ENCODE data around the gene CLCF1. TPM values are rescaled to one million over a fixed set of nuclear protein-coding genes. Genes with fewer than 3 reads are reported as not detected.

The CLCF1 gene
- total and polyA plus RNA-seq, 2 of the 13 experiments (the other 11 are each of a cell fraction or from before 2014, with no cell fraction given) = 0.49 to 0.78 TPM

DNA sequence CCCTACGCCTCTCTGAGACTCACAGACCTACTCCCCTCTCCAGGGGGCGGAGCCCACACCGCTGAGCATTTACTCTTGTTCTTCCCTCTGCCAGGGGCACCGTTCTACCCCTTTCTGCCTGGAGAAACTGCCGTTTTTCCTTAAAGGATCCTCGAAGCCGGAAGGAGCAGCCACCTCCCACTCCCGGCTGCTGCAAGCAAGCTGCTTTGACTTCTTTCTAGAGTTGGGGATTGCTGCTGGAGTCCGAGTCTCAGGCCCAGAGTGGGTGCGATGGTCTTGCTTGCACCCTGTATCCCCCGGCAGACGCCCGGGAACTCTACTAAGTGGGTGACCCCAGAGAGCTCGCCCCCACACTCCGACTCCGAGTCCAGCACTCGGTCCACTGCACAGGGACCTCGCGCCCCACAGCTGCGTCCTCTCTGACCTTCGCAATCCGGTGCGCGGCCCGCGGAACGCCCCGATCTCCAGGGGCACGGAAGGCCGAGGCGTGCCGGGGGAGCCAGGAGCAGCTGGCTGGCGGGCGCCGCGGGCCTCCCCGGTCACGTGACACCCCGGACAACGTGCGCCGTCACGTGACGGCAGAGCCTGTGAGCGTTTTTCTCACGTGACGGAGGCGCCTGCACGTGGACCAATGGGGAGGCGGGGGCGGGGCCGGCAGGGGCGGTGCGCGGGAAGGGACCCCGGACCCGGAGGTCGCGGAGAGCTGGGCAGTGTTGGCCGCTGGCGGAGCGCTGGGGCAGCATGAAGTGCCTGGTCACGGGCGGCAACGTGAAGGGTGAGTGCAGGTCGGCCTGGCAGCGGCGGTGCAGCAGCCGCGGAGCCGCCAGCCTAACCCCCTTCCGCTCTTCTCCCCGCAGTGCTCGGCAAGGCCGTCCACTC, 18.1 kb upstream of the CLCF1 start, which contains the start of gene RAD9A (continued):
- TF ChIP-seq ZNF335 (CRISPR knock-in tag; IDR thresholded peaks at IDR 0.05) (0 out of 2 replicates have a peak, but pooled peaks have one; percentile 19), SETDB1 (CRISPR knock-in tag; IDR thresholded peaks at IDR 0.05; ENCODE audit: borderline replicate concordance) (0 out of 2 replicates have a peak, but pooled peaks have one; percentile 53), ZNF878 (CRISPR knock-in tag; IDR thresholded peaks at IDR 0.05) (peak; percentile 92), HMG20A (CRISPR knock-in tag; IDR thresholded peaks at IDR 0.05; ENCODE audit: borderline replicate concordance) (no peak), NR2F2 (IDR thresholded peaks at IDR 0.05; ENCODE audit: borderline replicate concordance, low read depth) (no peak; the same call in 1 of the 2 replicates), MEF2D (CRISPR knock-in tag; IDR thresholded peaks at IDR 0.05) (no peak), ZNF263 (CRISPR knock-in tag; IDR thresholded peaks at IDR 0.05) (no peak), SKI (IDR thresholded peaks at IDR 0.05; ENCODE audit: partially characterized antibody) (peak; percentile 42), JDP2 (CRISPR knock-in tag; IDR thresholded peaks at IDR 0.05; ENCODE audit: borderline replicate concordance) (no peak), NONO (IDR thresholded peaks at IDR 0.05) (no peak), NONO (CRISPR knock-in tag; conservative IDR thresholded peaks at IDR 0.05) (peak; percentile 96), TEAD2 (CRISPR knock-in tag; IDR thresholded peaks at IDR 0.05) (0 out of 2 replicates have a peak, but pooled peaks have one; percentile 34)
- TF ChIP-seq, protein P1, sequence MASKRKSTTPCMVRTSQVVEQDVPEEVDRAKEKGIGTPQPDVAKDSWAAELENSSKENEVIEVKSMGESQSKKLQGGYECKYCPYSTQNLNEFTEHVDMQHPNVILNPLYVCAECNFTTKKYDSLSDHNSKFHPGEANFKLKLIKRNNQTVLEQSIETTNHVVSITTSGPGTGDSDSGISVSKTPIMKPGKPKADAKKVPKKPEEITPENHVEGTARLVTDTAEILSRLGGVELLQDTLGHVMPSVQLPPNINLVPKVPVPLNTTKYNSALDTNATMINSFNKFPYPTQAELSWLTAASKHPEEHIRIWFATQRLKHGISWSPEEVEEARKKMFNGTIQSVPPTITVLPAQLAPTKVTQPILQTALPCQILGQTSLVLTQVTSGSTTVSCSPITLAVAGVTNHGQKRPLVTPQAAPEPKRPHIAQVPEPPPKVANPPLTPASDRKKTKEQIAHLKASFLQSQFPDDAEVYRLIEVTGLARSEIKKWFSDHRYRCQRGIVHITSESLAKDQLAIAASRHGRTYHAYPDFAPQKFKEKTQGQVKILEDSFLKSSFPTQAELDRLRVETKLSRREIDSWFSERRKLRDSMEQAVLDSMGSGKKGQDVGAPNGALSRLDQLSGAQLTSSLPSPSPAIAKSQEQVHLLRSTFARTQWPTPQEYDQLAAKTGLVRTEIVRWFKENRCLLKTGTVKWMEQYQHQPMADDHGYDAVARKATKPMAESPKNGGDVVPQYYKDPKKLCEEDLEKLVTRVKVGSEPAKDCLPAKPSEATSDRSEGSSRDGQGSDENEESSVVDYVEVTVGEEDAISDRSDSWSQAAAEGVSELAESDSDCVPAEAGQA (IDR thresholded peaks at IDR 0.05; ENCODE audit: low read depth) = 0 out of 2 replicates have a peak, but pooled peaks have one; percentile 28
- TF ChIP-seq, protein P1 (CRISPR knock-in tag; IDR thresholded peaks at IDR 0.05; ENCODE audit: borderline replicate concordance) = no peak
- TF ChIP-seq, protein P2, sequence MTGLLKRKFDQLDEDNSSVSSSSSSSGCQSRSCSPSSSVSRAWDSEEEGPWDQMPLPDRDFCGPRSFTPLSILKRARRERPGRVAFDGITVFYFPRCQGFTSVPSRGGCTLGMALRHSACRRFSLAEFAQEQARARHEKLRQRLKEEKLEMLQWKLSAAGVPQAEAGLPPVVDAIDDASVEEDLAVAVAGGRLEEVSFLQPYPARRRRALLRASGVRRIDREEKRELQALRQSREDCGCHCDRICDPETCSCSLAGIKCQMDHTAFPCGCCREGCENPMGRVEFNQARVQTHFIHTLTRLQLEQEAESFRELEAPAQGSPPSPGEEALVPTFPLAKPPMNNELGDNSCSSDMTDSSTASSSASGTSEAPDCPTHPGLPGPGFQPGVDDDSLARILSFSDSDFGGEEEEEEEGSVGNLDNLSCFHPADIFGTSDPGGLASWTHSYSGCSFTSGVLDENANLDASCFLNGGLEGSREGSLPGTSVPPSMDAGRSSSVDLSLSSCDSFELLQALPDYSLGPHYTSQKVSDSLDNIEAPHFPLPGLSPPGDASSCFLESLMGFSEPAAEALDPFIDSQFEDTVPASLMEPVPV (CRISPR knock-in tag; IDR thresholded peaks at IDR 0.05) = peak; percentile 91
- TF ChIP-seq, protein P3, sequence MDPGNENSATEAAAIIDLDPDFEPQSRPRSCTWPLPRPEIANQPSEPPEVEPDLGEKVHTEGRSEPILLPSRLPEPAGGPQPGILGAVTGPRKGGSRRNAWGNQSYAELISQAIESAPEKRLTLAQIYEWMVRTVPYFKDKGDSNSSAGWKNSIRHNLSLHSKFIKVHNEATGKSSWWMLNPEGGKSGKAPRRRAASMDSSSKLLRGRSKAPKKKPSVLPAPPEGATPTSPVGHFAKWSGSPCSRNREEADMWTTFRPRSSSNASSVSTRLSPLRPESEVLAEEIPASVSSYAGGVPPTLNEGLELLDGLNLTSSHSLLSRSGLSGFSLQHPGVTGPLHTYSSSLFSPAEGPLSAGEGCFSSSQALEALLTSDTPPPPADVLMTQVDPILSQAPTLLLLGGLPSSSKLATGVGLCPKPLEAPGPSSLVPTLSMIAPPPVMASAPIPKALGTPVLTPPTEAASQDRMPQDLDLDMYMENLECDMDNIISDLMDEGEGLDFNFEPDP (CRISPR knock-in tag; conservative IDR thresholded peaks at IDR 0.05) = no peak
- TF ChIP-seq, protein P4, sequence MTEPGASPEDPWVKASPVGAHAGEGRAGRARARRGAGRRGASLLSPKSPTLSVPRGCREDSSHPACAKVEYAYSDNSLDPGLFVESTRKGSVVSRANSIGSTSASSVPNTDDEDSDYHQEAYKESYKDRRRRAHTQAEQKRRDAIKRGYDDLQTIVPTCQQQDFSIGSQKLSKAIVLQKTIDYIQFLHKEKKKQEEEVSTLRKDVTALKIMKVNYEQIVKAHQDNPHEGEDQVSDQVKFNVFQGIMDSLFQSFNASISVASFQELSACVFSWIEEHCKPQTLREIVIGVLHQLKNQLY (CRISPR knock-in tag; IDR thresholded peaks at IDR 0.05) = peak; percentile 92
- TF ChIP-seq, protein P5, sequence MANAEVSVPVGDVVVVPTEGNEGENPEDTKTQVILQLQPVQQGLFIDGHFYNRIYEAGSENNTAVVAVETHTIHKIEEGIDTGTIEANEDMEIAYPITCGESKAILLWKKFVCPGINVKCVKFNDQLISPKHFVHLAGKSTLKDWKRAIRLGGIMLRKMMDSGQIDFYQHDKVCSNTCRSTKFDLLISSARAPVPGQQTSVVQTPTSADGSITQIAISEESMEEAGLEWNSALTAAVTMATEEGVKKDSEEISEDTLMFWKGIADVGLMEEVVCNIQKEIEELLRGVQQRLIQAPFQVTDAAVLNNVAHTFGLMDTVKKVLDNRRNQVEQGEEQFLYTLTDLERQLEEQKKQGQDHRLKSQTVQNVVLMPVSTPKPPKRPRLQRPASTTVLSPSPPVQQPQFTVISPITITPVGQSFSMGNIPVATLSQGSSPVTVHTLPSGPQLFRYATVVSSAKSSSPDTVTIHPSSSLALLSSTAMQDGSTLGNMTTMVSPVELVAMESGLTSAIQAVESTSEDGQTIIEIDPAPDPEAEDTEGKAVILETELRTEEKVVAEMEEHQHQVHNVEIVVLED (CRISPR knock-in tag; IDR thresholded peaks at IDR 0.05; ENCODE audit: borderline replicate concordance) = peak; percentile 94

Measured in HepG2 (cell line).